Activated naive CD8-positive, alpha-beta T cell treated with anti-CD3 and anti-CD28 coated beads, Interleukin-2, amount 50 U/mL, for 16 hours (primary cell): ENCODE measurements around the gene CACNA1D.

Source experiments
- DNase-seq: peaks from one replicate; pipeline ENCODE4 v3.0.0-alpha.2; 2020; ENCODE audit warnings: low read depth, low spot score

Gene CACNA1D

GRCh38 chr3:53845103-53845880 lies 350.9 kb downstream of the CACNA1D start:
- no peak for DNase-seq

GRCh38 chr3:53845881-53846133 lies 351.4 kb downstream of the CACNA1D start:
- DNase-seq = no peak

- no peak for DNase-seq
Observed at GRCh38 chr3:53846134-53846850, 351.9 kb downstream of the CACNA1D start, which contains the start of the genes CHDH and IL17RB. TSS of gene CHDH (minus strand) at chr3:53846419. CDS start at chr3:53824008, 22,411 bp downstream. TSS of gene IL17RB (plus strand) at chr3:53846568. CDS start at chr3:53846589, 21 bp downstream.

- no peak for DNase-seq
Observed at GRCh38 chr3:53846851-53847155, 352.4 kb downstream of the CACNA1D start.

GRCh38 chr3:53849916-53850315 lies 355.5 kb downstream of the CACNA1D start:
- no peak for DNase-seq

- DNase-seq = no peak
Observed at GRCh38 chr3:53850895-53851294, 356.5 kb downstream of the CACNA1D start.

- DNase-seq = no peak
Observed at GRCh38 chr3:53856964-53857363, 362.6 kb downstream of the CACNA1D start.

- DNase-seq = no peak
Observed at GRCh38 chr3:53858096-53858741, 363.8 kb downstream of the CACNA1D start.

- no peak for DNase-seq
Observed at GRCh38 chr3:53859178-53859577, 364.8 kb downstream of the CACNA1D start.

- DNase-seq = no peak
Observed at GRCh38 chr3:53860196-53860595, 365.8 kb downstream of the CACNA1D start.

GRCh38 chr3:53862241-53862640 lies 367.8 kb downstream of the CACNA1D start:
- no peak for DNase-seq

- no peak for DNase-seq
Observed at GRCh38 chr3:53863145-53863544, 368.7 kb downstream of the CACNA1D start.
